ENCODE results near the gene GALNT15.

GRCh38 chr3:16264708-16265454 is 90.4 kb downstream of the GALNT15 start, which contains the start of the genes DPH3 and OXNAD1:
- TF ChIP-seq JUND (IDR thresholded peaks at IDR 0.05) (peak in 1 of 2 donors; percentile 35), YY1 (IDR thresholded peaks at IDR 0.05) (peak; percentile 81), CTCF (IDR thresholded peaks at IDR 0.05; ENCODE audit: low read depth, low read length, missing input control) (peak; percentile 28), GABPA (IDR thresholded peaks at IDR 0.05 in 1 of 2, conservative IDR thresholded peaks at IDR 0.05 in 1 of 2) (peak; percentile 93 to 99), ZBTB33 (IDR thresholded peaks at IDR 0.05) (peak; percentile 69), SP1 (IDR thresholded peaks at IDR 0.05) (peak; percentile 75), RAD21 (IDR thresholded peaks at IDR 0.05) (no peak), MAX (IDR thresholded peaks at IDR 0.05) (peak; percentile 61), FOXA1 (IDR thresholded peaks at IDR 0.05) (no peak), ATF3 (IDR thresholded peaks at IDR 0.05) (peak; percentile 78)

All from liver (tissue), 3 donors.